H1 (cell line): ENCODE measurements around the gene MTMR1. TPM values are rescaled to one million over a fixed set of nuclear protein-coding genes. Genes with fewer than 3 reads are reported as not detected.

Experiments
- CTCF ChIA-PET: fragments of 300-600 bp; sonication (Branson Sonifier 250); formaldehyde crosslinking; loops from one replicate; lab custom pipeline; 2021; ENCODE audit not compliant: partially characterized antibody; lab: Charles Lee
- POLR2A ChIA-PET: fragments of 300-600 bp; sonication (Branson Sonifier 250); formaldehyde crosslinking; loops from one replicate; lab custom pipeline; 2021; ENCODE audit warnings: inconsistent platforms; ENCODE audit not compliant: partially characterized antibody; lab: Charles Lee
- DNase-seq, 2 experiments: peaks; one replicate each; pipeline versions ENCODE4 v3.0.0 to v3.0.0-alpha.2; 2010 to 2022; ENCODE audit warnings: low spot score in 2 of 2, low read depth in 1 of 2, mixed read lengths in 1 of 2
- FAIRE-seq: peaks from 2 replicates; lab custom pipeline; 2011; peaks lifted over from hg19 to GRCh38; lab: Jason Lieb, UNC
- H2AFZ ChIP-seq: 2 replicates; pipeline ENCODE4 v1.8.1; 2012; ENCODE audit warnings: low read length, inconsistent platforms
- H2AK5ac ChIP-seq: 2 replicates; pipeline ENCODE4 v1.6.1; 2013; ENCODE audit warnings: low read depth, low read length
- H2BK120ac ChIP-seq: replicated peaks from 2 replicates; pipeline ENCODE3; 2013; ENCODE audit warnings: low read depth, low read length, inconsistent platforms
- H2BK12ac ChIP-seq: 2 replicates; pipeline ENCODE4 v1.6.1; 2013; ENCODE audit warnings: low read depth, low read length
- H2BK15ac ChIP-seq: 2 replicates; pipeline ENCODE4 v1.6.1; 2013; ENCODE audit warnings: low read length
- H2BK20ac ChIP-seq: 2 replicates; pipeline ENCODE4 v1.6.1; 2013; ENCODE audit warnings: low read length
- H2BK5ac ChIP-seq: 2 replicates; pipeline ENCODE4 v1.6.1; 2013; ENCODE audit warnings: low read depth, low read length
- H3K14ac ChIP-seq: 2 replicates; pipeline ENCODE4 v1.6.1; 2013; ENCODE audit warnings: inconsistent platforms; ENCODE audit not compliant: insufficient read length
- H3K18ac ChIP-seq: 2 replicates; pipeline ENCODE4 v1.6.1; 2013; ENCODE audit warnings: low read length; ENCODE audit errors: extremely low read depth
- H3K23ac ChIP-seq: 2 replicates; pipeline ENCODE4 v1.6.1; 2013; ENCODE audit warnings: inconsistent platforms; ENCODE audit not compliant: insufficient read length
- H3K23me2 ChIP-seq: 2 replicates; pipeline ENCODE4 v1.6.1; 2013; ENCODE audit warnings: low read depth, low read length
- H3K27ac ChIP-seq: 2 replicates; pipeline ENCODE4 v1.6.1; 2011; ENCODE audit warnings: low read depth, low read length, inconsistent platforms
- H3K27me3 ChIP-seq, 4 experiments: replicated peaks in 1 of 4; 1 replicate in 1 of 4; 2 replicates in 3 of 4; pipeline versions ENCODE4 v1.6.1 to v1.8.1; 2011 to 2013; ENCODE audit warnings: low read length in 3 of 4, mild to moderate bottlenecking in 3 of 4, inconsistent platforms in 2 of 4, mixed read lengths in 2 of 4, moderate library complexity in 1 of 4; ENCODE audit not compliant: control insufficient read depth in 3 of 4, insufficient read depth in 3 of 4; ENCODE audit errors: extremely low read depth in 1 of 4
- H3K36me3 ChIP-seq, 4 experiments: 2 replicates each; pipeline versions ENCODE4 v1.6.1 to v1.8.1; 2011 to 2013; ENCODE audit warnings: mild to moderate bottlenecking in 4 of 4, low read length in 3 of 4, moderate library complexity in 2 of 4, control low read depth in 1 of 4, inconsistent platforms in 1 of 4; ENCODE audit not compliant: insufficient read depth in 4 of 4, control insufficient read depth in 2 of 4
- H3K4ac ChIP-seq: replicated peaks from 2 replicates; pipeline ENCODE3; 2013; ENCODE audit warnings: low read length, low read depth, mixed read lengths, inconsistent platforms; ENCODE audit not compliant: insufficient read length
- H3K4me1 ChIP-seq, 4 experiments: replicated peaks in 1 of 4; 1 replicate in 1 of 4; 2 replicates in 3 of 4; pipeline versions ENCODE4 v1.6.1 to v1.8.1; 2011 to 2013; ENCODE audit warnings: low read length in 3 of 4, inconsistent platforms in 2 of 4, mixed read lengths in 1 of 4; ENCODE audit not compliant: insufficient read depth in 4 of 4, control insufficient read depth in 3 of 4
- H3K4me2 ChIP-seq, 2 experiments: 2 replicates each; pipeline versions ENCODE4 v1.6.1 to v1.8.1; 2011 to 2013; ENCODE audit warnings: low read depth in 2 of 2, low read length in 2 of 2, control low read depth in 1 of 2, inconsistent platforms in 1 of 2, mild to moderate bottlenecking in 1 of 2; ENCODE audit not compliant: insufficient read depth in 1 of 2
- H3K4me3 ChIP-seq, 4 experiments: fragments of 200-600, 300-600 bp in 1 of 4; sonication (generic), shearing (Covaris generic), sonication (Bioruptor Twin) in 1 of 4; 2 replicates each; pipeline versions ENCODE4 v1.5.1 to v1.8.1; 2011 to 2016; ENCODE audit warnings: low read length in 4 of 4, low read depth in 3 of 4, control low read depth in 2 of 4, inconsistent platforms in 2 of 4, mild to moderate bottlenecking in 2 of 4, mixed read lengths in 1 of 4, moderate library complexity in 1 of 4; ENCODE audit not compliant: insufficient read depth in 2 of 4; ENCODE audit errors: extremely low read depth in 1 of 4
- H3K56ac ChIP-seq: replicated peaks from 2 replicates; pipeline ENCODE3; 2013; ENCODE audit warnings: low read depth, mild to moderate bottlenecking, mixed read lengths, low read length, inconsistent platforms; ENCODE audit not compliant: insufficient read length
- H3K79me1 ChIP-seq: 2 replicates; pipeline ENCODE4 v1.6.1; 2013; ENCODE audit warnings: low read depth, low read length, control low read depth
- H3K79me2 ChIP-seq, 2 experiments: 2 replicates each; pipeline versions ENCODE4 v1.6.1 to v1.8.1; 2012 to 2013; ENCODE audit warnings: low read length in 2 of 2, mild to moderate bottlenecking in 2 of 2, inconsistent platforms in 1 of 2; ENCODE audit not compliant: insufficient read depth in 2 of 2, control insufficient read depth in 1 of 2
- H3K9ac ChIP-seq, 4 experiments: replicated peaks in 1 of 4; 1 replicate in 1 of 4; 2 replicates in 3 of 4; pipeline versions ENCODE4 v1.6.1 to v1.8.1; 2011 to 2013; ENCODE audit warnings: low read depth in 3 of 4, low read length in 3 of 4, control low read depth in 2 of 4, mild to moderate bottlenecking in 2 of 4, moderate library complexity in 2 of 4, inconsistent platforms in 1 of 4; ENCODE audit errors: extremely low read depth in 1 of 4
- H3K9me3 ChIP-seq, 2 experiments: 2 replicates each; pipeline versions ENCODE4 v1.6.1 to v1.8.1; 2012 to 2013; ENCODE audit warnings: mild to moderate bottlenecking in 2 of 2, moderate library complexity in 2 of 2, control low read depth in 1 of 2, inconsistent platforms in 1 of 2, low read depth in 1 of 2, low read length in 1 of 2, mixed read lengths in 1 of 2; ENCODE audit not compliant: insufficient read depth in 2 of 2
- H4K20me1 ChIP-seq, 2 experiments: replicated peaks in 1 of 2; 2 replicates each; pipeline versions ENCODE3 to v1.8.1; 2011 to 2013; ENCODE audit warnings: inconsistent platforms in 2 of 2, low read length in 2 of 2, mild to moderate bottlenecking in 1 of 2; ENCODE audit not compliant: insufficient read depth in 2 of 2, control insufficient read depth in 1 of 2
- H4K5ac ChIP-seq: 2 replicates; pipeline ENCODE4 v1.6.1; 2013; ENCODE audit warnings: low read length, low read depth, mixed read lengths, inconsistent platforms; ENCODE audit not compliant: insufficient read length
- H4K8ac ChIP-seq: 2 replicates; pipeline ENCODE4 v1.8.0; 2013; ENCODE audit warnings: mild to moderate bottlenecking, moderate library complexity, low read length, inconsistent platforms; ENCODE audit not compliant: insufficient read depth; ENCODE audit errors: extremely low read depth
- H4K91ac ChIP-seq: replicated peaks from 2 replicates; pipeline ENCODE3; 2013; ENCODE audit warnings: low read length, mixed read lengths, inconsistent platforms; ENCODE audit not compliant: insufficient read length
- KDM1A ChIP-seq: fragments of 200-600, 300-600 bp; sonication (generic); IDR thresholded peaks from 2 replicates; pipeline ENCODE4 v1.7.1; 2016; ENCODE audit warnings: mild to moderate bottlenecking, low read length, borderline replicate concordance
- NANOG ChIP-seq: IDR thresholded peaks from 2 replicates; pipeline ENCODE4 v1.6.1; 2011; ENCODE audit warnings: low read length, low read depth, mild to moderate bottlenecking, inconsistent platforms; ENCODE audit not compliant: insufficient read depth, poor library complexity, severe bottlenecking
- RBBP5 ChIP-seq: IDR thresholded peaks from 2 replicates; pipeline ENCODE4 v1.7.1; 2012; ENCODE audit warnings: low read depth, mild to moderate bottlenecking, inconsistent platforms, low read length, moderate library complexity, borderline replicate concordance
- WGBS, 2 experiments: shearing (Covaris generic) in 1 of 2; methylation state at CpG; one replicate each; pipeline versions ENCODE4 v1.1.6 to v1.1.7; 2013 to 2015; ENCODE audit warnings: low lambda C conversion rate in 2 of 2, mixed read lengths in 2 of 2, inconsistent platforms in 1 of 2, low coverage in 1 of 2, missing lambda C conversion rate in 1 of 2; ENCODE audit not compliant: insufficient replicate concordance in 2 of 2, insufficient coverage in 1 of 2, insufficient read length in 1 of 2; ENCODE audit errors: extremely low coverage in 1 of 2, missing lambda C conversion rate in 1 of 2; 5-methylcytosine and 5-hydroxymethylcytosine counted together
- polyA plus RNA-seq, 7 experiments: library from polyadenylated mRNA; depleted of rRNA in 3 of 7; stranded (reverse) in 5 of 7; unstranded in 2 of 7; fragments of >200 nt in 5 of 7; fragments of 200-250 nt in 2 of 7; gene quantifications; 1 replicate in 5 of 7; 2 replicates in 1 of 7; 4 replicates in 1 of 7; pipeline versions ENCODE4 v1.2.1 to v1.2.3, GENCODE V29; 2011 to 2013; ENCODE audit warnings: missing spikeins in 2 of 7, mixed read lengths in 2 of 7
- total RNA-seq: library from RNA; stranded (reverse); fragmentation: NEBNext Ultra II Directional; extraction: Animal tissue kit (Norgen Biotek cat#: 25700); gene quantifications from 2 replicates; pipeline ENCODE4 v1.2.1, GENCODE V29; 2021

MTMR1 gene
- total and polyA plus RNA-seq, 2 of the 8 experiments (the other 6 are each of a cell fraction or from before 2014, with no cell fraction given), result 15.1 to 23.8 TPM

DNA sequence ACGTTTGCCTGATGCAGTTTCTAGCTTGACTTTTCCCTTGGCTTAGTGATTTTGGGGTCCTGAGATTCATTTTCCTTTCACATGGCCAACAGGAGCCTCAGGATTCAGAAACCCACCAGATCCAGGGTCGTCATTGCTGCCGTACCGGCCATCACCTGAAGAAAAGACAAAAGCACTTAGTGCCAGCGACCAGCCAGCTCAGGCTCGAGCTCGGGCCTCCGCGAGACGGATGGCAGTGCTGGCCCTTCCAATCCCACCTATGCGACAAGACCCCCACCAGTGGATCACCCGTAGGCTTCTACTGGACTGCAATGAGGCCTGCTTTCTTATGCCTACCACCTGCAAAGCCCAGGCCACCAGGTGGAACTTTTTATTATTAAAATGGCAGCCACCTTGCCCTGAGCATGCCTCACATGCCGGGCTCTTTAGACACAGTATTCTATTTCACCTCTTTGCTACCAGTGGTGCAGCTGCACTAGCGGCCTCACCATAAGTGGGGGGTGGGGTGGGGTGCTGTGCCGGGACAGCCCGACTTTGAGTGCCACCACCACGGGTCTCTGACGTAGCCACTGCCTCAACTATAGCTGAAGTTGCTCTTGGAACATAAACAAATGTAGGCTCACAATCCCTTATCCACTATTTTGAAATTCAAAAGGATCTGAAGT, 84.3 kb downstream of the MTMR1 start:
- H3K27me3 ChIP-seq, result no peaks in the 10 kb centered on the region
- H4K5ac ChIP-seq, result no peak overlapping the region
- H4K8ac ChIP-seq, result no peak overlapping the region
- no peak overlapping the region for H3K14ac ChIP-seq
- WGBS, 2 experiments, result 88% methylated on average over 16 of the region's 18 CpGs; no CpG with 5 or more reads in 1 of the 2 experiments
- H2AK5ac ChIP-seq, result no peak overlapping the region
- H3K4me2 ChIP-seq, result no peak overlapping the region
- DNase-seq (no peak), FAIRE-seq (no peak)
- POLR2A ChIA-PET, result interaction anchor here (0.7 to 2.1 kb wide), 2 partner anchors 125 to 212 kb away, joined by 4 read pairs; no protein-coding TSS in a partner anchor
- peaks cover 0 to 3% (median 0%) of the 10 kb centered on the region in 4 experiments; a peak in 2 of 8 replicates for H3K36me3 ChIP-seq
- no peaks in the 10 kb centered on the region for H3K79me2 ChIP-seq
- no peak for TF ChIP-seq KDM1A
- no peak for TF ChIP-seq RBBP5
- TF ChIP-seq NANOG, result no peak
- no peak overlapping the region for H2BK120ac ChIP-seq
- no peak overlapping the region for H3K27ac ChIP-seq
- no peaks in the 10 kb centered on the region for H3K23me2 ChIP-seq
- no peak overlapping the region for H2AFZ ChIP-seq
- no peaks in the 10 kb centered on the region for H3K79me1 ChIP-seq
- H3K4me1 ChIP-seq, result peaks cover 0 to 2% (median 0%) of the 10 kb centered on the region in 4 experiments; a peak in 3 of 7 replicates
- H2BK12ac ChIP-seq, result no peak overlapping the region
- H3K9me3 ChIP-seq, result no peaks in the 10 kb centered on the region
- no peak overlapping the region for H2BK15ac ChIP-seq
- H3K56ac ChIP-seq, result no peak overlapping the region
- H3K9ac ChIP-seq, result no peak overlapping the region
- no peak overlapping the region for H2BK5ac ChIP-seq
- H2BK20ac ChIP-seq, result no peak overlapping the region
- no peak overlapping the region for H3K23ac ChIP-seq
- CTCF ChIA-PET, result interaction anchor here (0.6 to 1.5 kb wide), 5 partner anchors 13 to 214 kb away, joined by 3 to 4 read pairs (median 3); partner anchors contain the start of gene HMGB3
- H3K4ac ChIP-seq, result no peak overlapping the region
- H3K4me3 ChIP-seq, result no peak overlapping the region
- H4K20me1 ChIP-seq, result peaks cover 0 to 2% of the 10 kb centered on the region in 2 experiments
- no peak overlapping the region for H3K18ac ChIP-seq
- no peak overlapping the region for H4K91ac ChIP-seq
